GM10266 (cell line): ENCODE results near the gene AGBL4.

ENCODE experiments used
- DNase-seq: peaks from one replicate; pipeline ENCODE4 v3.0.0; 2012; ENCODE audit errors: extremely low spot score
- CTCF ChIP-seq: IDR thresholded peaks from 2 replicates; pipeline ENCODE4 v1.5.1; 2012; ENCODE audit warnings: mild to moderate bottlenecking, low read depth; ENCODE audit not compliant: control insufficient read depth, insufficient read depth; ENCODE audit errors: missing control alignments

The AGBL4 gene

GRCh38 chr1:48676376-48676775 is 1347.4 kb downstream of the AGBL4 start:
- no peak for DNase-seq
- TF ChIP-seq CTCF: no peak

GRCh38 chr1:48675251-48675650 is 1348.5 kb downstream of the AGBL4 start:
- TF ChIP-seq CTCF: no peak
- no peak for DNase-seq

GRCh38 chr1:48674641-48675040 is 1349.1 kb downstream of the AGBL4 start:
- no peak for TF ChIP-seq CTCF
- no peak for DNase-seq

GRCh38 chr1:48673332-48674105 is 1350.2 kb downstream of the AGBL4 start:
- no peak for TF ChIP-seq CTCF
- no peak for DNase-seq

- TF ChIP-seq CTCF: no peak
- no peak for DNase-seq
Observed at GRCh38 chr1:48671578-48671977, 1352.2 kb downstream of the AGBL4 start.

GRCh38 chr1:48670234-48671020 is 1353.3 kb downstream of the AGBL4 start:
- no peak for DNase-seq
- TF ChIP-seq CTCF: no peak

- DNase-seq: no peak
Observed at GRCh38 chr1:48668339-48668738, 1355.4 kb downstream of the AGBL4 start.

More at GRCh38 chr1:48668339-48668738, 1355.4 kb downstream of the AGBL4 start:
- no peak for TF ChIP-seq CTCF
